Ishikawa (cell line): ENCODE data around the gene GIT1.
A peak's percentile ranks its signal among the peaks of the same experiment; 100 is the strongest.

Experiments
- CEBPB ChIP-seq: IDR thresholded peaks from 2 replicates; pipeline ENCODE4 v1.6.1; 2012
- CREB1 ChIP-seq: IDR thresholded peaks from 2 replicates; pipeline ENCODE4 v1.6.1; 2012; ENCODE audit warnings: low read depth
- EGR1 ChIP-seq: IDR thresholded peaks from 2 replicates; pipeline ENCODE4 v1.6.1; 2012
- EP300 ChIP-seq: IDR thresholded peaks from 2 replicates; pipeline ENCODE4 v1.6.1; 2012; ENCODE audit warnings: borderline replicate concordance
- FOXM1 ChIP-seq: IDR thresholded peaks from 2 replicates; pipeline ENCODE4 v1.6.1; 2012; ENCODE audit warnings: low read depth, borderline replicate concordance
- NFIC ChIP-seq: IDR thresholded peaks from 2 replicates; pipeline ENCODE4 v1.6.1; 2012
- RAD21 ChIP-seq: IDR thresholded peaks from 2 replicates; pipeline ENCODE4 v1.6.1; 2012; ENCODE audit warnings: low read depth
- TAF1 ChIP-seq: IDR thresholded peaks from 2 replicates; pipeline ENCODE4 v1.6.1; 2012; ENCODE audit warnings: low read depth, mild to moderate bottlenecking
- TCF12 ChIP-seq: IDR thresholded peaks from 2 replicates; pipeline ENCODE4 v1.6.1; 2012; ENCODE audit warnings: low read depth
- TEAD4 ChIP-seq: IDR thresholded peaks from 2 replicates; pipeline ENCODE4 v1.6.1; 2012
- YY1 ChIP-seq: IDR thresholded peaks from 2 replicates; pipeline ENCODE4 v1.6.1; 2012; ENCODE audit warnings: low read depth
- ZBTB7A ChIP-seq: IDR thresholded peaks from 2 replicates; pipeline ENCODE4 v1.6.1; 2012; ENCODE audit warnings: low read depth
- TF ChIP-seq, protein P1 (sequence below): IDR thresholded peaks from 2 replicates; pipeline ENCODE4 v1.6.1; 2012
- TF ChIP-seq, protein P2 (sequence below): IDR thresholded peaks from 2 replicates; pipeline ENCODE4 v1.6.1; 2012
- TF ChIP-seq, protein P3 (sequence below): IDR thresholded peaks from 2 replicates; pipeline ENCODE4 v1.6.1; 2012; ENCODE audit warnings: low read depth, mild to moderate bottlenecking

GIT1 gene

DNA sequence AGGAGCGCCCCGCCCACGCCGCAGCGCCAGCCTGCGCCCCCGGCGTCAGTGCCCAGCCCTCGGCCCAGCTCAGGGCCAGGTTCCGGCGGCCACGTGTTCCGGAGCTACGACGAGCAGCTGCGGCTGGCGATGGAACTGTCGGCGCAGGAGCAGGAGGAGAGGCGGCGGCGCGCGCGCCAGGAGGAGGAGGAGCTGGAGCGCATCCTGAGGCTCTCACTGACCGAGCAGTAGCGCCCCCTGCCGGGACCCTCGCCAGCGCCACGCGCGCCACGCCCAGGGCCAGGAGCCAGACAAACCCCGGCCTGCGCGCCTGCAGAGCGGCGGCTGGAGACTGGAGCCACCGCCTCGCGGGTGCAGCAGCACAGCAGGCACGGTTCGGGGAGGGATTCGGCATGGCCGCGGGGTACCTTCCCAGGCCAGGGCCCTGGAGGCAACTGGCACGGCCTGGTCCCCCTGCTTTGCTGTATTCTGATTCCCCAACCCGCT is 23.9 kb upstream of the GIT1 start:
- TF ChIP-seq NFIC (no peak; the same call in 1 of the 2 replicates), YY1 (peak; percentile 53; the same call in 1 of the 2 replicates), RAD21 (peak; percentile 65; the same call in 1 of the 2 replicates), FOXM1 (no peak), CREB1 (no peak), TCF12 (0 out of 2 replicates have a peak, but pooled peaks have one; percentile 35), TAF1 (no peak), CEBPB (no peak), EGR1 (no peak), TEAD4 (no peak), EP300 (no peak), ZBTB7A (peak; percentile 49; the same call in 1 of the 2 replicates)
- TF ChIP-seq, protein P1, sequence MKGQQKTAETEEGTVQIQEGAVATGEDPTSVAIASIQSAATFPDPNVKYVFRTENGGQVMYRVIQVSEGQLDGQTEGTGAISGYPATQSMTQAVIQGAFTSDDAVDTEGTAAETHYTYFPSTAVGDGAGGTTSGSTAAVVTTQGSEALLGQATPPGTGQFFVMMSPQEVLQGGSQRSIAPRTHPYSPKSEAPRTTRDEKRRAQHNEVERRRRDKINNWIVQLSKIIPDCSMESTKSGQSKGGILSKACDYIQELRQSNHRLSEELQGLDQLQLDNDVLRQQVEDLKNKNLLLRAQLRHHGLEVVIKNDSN, result peak; percentile 56
- TF ChIP-seq, protein P2, sequence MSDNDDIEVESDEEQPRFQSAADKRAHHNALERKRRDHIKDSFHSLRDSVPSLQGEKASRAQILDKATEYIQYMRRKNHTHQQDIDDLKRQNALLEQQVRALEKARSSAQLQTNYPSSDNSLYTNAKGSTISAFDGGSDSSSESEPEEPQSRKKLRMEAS, result peak; percentile 99
- TF ChIP-seq, protein P3, sequence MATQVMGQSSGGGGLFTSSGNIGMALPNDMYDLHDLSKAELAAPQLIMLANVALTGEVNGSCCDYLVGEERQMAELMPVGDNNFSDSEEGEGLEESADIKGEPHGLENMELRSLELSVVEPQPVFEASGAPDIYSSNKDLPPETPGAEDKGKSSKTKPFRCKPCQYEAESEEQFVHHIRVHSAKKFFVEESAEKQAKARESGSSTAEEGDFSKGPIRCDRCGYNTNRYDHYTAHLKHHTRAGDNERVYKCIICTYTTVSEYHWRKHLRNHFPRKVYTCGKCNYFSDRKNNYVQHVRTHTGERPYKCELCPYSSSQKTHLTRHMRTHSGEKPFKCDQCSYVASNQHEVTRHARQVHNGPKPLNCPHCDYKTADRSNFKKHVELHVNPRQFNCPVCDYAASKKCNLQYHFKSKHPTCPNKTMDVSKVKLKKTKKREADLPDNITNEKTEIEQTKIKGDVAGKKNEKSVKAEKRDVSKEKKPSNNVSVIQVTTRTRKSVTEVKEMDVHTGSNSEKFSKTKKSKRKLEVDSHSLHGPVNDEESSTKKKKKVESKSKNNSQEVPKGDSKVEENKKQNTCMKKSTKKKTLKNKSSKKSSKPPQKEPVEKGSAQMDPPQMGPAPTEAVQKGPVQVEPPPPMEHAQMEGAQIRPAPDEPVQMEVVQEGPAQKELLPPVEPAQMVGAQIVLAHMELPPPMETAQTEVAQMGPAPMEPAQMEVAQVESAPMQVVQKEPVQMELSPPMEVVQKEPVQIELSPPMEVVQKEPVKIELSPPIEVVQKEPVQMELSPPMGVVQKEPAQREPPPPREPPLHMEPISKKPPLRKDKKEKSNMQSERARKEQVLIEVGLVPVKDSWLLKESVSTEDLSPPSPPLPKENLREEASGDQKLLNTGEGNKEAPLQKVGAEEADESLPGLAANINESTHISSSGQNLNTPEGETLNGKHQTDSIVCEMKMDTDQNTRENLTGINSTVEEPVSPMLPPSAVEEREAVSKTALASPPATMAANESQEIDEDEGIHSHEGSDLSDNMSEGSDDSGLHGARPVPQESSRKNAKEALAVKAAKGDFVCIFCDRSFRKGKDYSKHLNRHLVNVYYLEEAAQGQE, result peak; percentile 40; the same call in 1 of the 2 replicates

DNA sequence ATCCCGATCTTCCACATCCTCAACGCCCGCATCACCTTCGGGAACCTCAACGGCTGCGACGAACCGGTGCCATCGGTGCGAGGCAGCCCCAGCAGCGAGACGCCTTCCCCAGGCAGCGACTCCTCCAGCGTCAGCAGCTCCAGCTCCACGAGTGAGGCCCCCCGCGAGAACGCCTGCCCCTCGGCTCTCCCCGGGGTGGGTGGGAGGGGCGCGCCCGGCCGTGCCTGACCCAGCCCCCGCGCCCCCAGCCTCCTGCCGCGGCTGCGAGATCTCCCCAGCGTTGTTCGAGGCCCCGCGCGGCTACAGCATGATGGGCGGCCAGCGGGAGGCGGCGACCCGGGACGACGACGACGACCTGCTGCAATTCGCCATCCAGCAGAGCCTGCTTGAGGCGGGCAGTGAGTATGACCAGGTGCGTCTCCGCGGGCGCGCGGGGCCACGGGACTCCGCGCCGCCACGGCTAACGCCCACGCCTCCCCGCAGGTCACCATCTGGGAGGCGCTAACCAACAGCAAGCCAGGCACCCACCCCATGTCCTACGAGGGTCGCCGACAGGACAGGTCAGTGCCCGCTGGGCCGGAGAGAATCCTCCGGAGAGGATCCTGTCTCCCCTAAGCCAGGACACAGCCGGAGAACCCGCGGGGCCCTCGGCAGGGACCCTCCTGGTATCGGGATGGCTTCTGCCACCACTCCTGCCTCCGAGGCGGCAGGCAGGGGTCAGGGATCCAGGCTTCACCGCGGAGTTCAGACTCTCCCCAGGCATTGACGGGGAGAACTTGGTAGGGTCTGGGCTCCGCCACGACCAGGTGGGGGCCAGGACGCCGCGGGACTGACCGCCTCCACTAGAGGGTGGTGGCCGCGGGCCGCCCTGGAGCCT is 23.2 kb upstream of the GIT1 start:
- no peak for TF ChIP-seq YY1
- no peak for TF ChIP-seq ZBTB7A
- no peak for TF ChIP-seq CEBPB
- TF ChIP-seq TEAD4, result no peak
- TF ChIP-seq FOXM1, result no peak
- TF ChIP-seq, protein P2, result no peak

DNA sequence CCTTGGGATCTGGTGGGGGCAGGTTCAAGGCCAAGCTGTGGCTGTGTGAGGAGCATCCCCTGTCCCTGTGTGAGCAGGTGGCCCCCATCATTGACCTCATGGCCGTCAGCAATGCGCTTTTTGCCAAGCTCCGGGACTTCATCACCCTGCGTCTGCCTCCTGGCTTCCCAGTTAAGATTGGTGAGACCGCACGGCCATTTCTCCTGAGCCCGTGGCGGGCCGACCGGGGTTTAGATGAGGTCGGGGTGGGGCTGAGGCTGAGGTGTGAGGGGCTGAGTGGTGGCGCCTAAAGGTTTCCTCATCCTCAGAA is 22.6 kb upstream of the GIT1 start:
- TF ChIP-seq, protein P2, result no peak
- TF ChIP-seq EGR1 (no peak), RAD21 (no peak), ZBTB7A (no peak), TCF12 (no peak), NFIC (no peak), CEBPB (no peak), EP300 (no peak), YY1 (no peak), CREB1 (no peak)
- TF ChIP-seq, protein P1, result no peak
- TF ChIP-seq, protein P3, result no peak

DNA sequence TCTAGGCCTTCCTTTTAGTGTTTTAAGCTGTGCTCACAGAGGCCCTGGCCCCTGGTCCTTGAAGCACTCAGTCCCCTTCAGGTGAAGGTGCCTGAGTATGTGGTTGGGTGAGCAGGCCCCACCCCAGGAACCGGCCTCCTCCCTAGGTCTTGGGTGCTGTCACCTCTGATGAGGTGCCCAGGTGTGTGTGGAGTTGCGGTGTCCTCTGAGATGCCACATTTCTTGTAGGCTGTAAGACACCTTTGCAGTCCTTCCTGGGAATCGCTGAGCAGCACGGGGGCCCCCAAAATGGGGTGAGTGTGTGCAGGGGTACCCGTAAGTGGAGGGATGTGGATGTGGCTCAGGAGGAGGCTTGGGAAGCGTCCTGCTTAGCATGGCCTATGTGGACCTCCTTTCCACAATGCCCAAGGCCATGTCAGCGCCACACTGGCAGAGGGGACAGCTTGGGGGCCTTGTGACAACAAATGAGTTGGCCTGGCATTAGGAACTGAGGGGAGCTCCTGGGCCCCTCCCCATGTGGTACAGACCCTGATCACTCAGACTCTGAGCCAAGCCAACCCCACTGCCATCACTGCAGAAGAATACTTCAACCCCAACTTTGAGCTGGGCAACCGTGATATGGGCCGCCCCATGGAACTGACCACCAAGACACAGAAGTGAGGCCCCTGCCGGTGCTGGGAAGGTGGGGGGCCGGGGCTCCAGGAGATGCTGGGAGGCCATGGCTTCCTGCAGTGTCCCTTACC is 22.1 kb upstream of the GIT1 start:
- TF ChIP-seq, protein P1, result no peak
- no peak for TF ChIP-seq YY1
- TF ChIP-seq CREB1, result no peak
- TF ChIP-seq EGR1, result no peak
- TF ChIP-seq, protein P2, result no peak
- no peak for TF ChIP-seq TEAD4

DNA sequence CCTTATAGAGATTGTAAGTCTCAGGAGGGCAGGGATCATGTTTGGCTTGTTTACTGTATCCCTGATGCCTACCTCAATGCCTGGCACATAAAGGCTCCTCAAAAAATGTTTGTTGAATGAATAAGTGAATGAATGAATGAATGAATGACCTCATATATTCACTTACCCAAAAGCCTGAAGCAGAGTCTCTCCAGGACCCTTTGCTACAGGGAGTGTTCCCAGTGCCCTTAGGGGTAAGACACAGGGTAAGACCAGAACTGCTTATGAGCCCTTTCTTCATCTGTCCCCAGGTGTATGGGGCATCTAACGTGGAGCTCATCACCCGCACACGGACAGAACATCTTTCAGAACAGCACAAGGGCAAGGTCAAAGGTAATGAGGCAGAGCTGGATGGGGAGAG is 20.9 kb upstream of the GIT1 start:
- TF ChIP-seq YY1 (no peak), EP300 (no peak), CREB1 (no peak), RAD21 (no peak), TEAD4 (no peak), TCF12 (no peak), ZBTB7A (no peak), TAF1 (no peak), FOXM1 (no peak)
- TF ChIP-seq, protein P1, result no peak
- TF ChIP-seq, protein P3, result no peak
